ENCODE measurements around the gene NR1H2.

NR1H2 gene

GRCh38 chr19:50377051-50377461 is 799 bp downstream of the NR1H2 start:
- TF ChIP-seq CREB5 (CRISPR knock-in tag; IDR thresholded peaks at IDR 0.05; ENCODE audit: low read depth) (no peak), OSR1 (CRISPR knock-in tag; IDR thresholded peaks at IDR 0.05) (no peak), POU6F1 (CRISPR knock-in tag; IDR thresholded peaks at IDR 0.05; ENCODE audit: borderline replicate concordance, low read depth) (no peak), ESRRG (CRISPR knock-in tag; IDR thresholded peaks at IDR 0.05) (no peak), GLIS3 (CRISPR knock-in tag; IDR thresholded peaks at IDR 0.05) (no peak), PPARA (CRISPR knock-in tag; IDR thresholded peaks at IDR 0.05; ENCODE audit: borderline replicate concordance) (no peak), ZFP30 (CRISPR knock-in tag; IDR thresholded peaks at IDR 0.05) (no peak), ISL1 (CRISPR knock-in tag; IDR thresholded peaks at IDR 0.05) (no peak), TCF4 (CRISPR knock-in tag; IDR thresholded peaks at IDR 0.05; ENCODE audit: borderline replicate concordance) (no peak), ZNF8 (CRISPR knock-in tag; IDR thresholded peaks at IDR 0.05) (no peak), ZFP3 (CRISPR knock-in tag; IDR thresholded peaks at IDR 0.05) (no peak)
- peak; percentile 34 for ATAC-seq

GRCh38 chr19:50377517-50377916 is 1.3 kb downstream of the NR1H2 start:
- no peak for ATAC-seq
- TF ChIP-seq POU6F1 (CRISPR knock-in tag; IDR thresholded peaks at IDR 0.05; ENCODE audit: borderline replicate concordance, low read depth): no peak

GRCh38 chr19:50378169-50378862 is 2.1 kb downstream of the NR1H2 start:
- TF ChIP-seq ISL1 (CRISPR knock-in tag; IDR thresholded peaks at IDR 0.05) (no peak), TCF4 (CRISPR knock-in tag; IDR thresholded peaks at IDR 0.05; ENCODE audit: borderline replicate concordance) (no peak), ZNF8 (CRISPR knock-in tag; IDR thresholded peaks at IDR 0.05) (no peak), SNAI2 (CRISPR knock-in tag; IDR thresholded peaks at IDR 0.05) (no peak), PATZ1 (CRISPR knock-in tag; IDR thresholded peaks at IDR 0.05; ENCODE audit: borderline replicate concordance) (no peak), TOX (CRISPR knock-in tag; IDR thresholded peaks at IDR 0.05; ENCODE audit: borderline replicate concordance) (no peak), POU6F1 (CRISPR knock-in tag; IDR thresholded peaks at IDR 0.05; ENCODE audit: borderline replicate concordance, low read depth) (no peak)
- ATAC-seq: no peak

- ATAC-seq: no peak
- TF ChIP-seq TCF4 (CRISPR knock-in tag; IDR thresholded peaks at IDR 0.05; ENCODE audit: borderline replicate concordance): no peak
- no peak for TF ChIP-seq CREB5 (CRISPR knock-in tag; IDR thresholded peaks at IDR 0.05; ENCODE audit: low read depth)
- TF ChIP-seq ZFP3 (CRISPR knock-in tag; IDR thresholded peaks at IDR 0.05): no peak
- TF ChIP-seq GLIS3 (CRISPR knock-in tag; IDR thresholded peaks at IDR 0.05): no peak
- TF ChIP-seq CSRNP3 (CRISPR knock-in tag; IDR thresholded peaks at IDR 0.05): no peak
- TF ChIP-seq TSHZ2 (CRISPR knock-in tag; IDR thresholded peaks at IDR 0.05): no peak
- TF ChIP-seq ARNTL (CRISPR knock-in tag; IDR thresholded peaks at IDR 0.05; ENCODE audit: borderline replicate concordance, low read depth): no peak
- no peak for TF ChIP-seq OSR1 (CRISPR knock-in tag; IDR thresholded peaks at IDR 0.05)
- TF ChIP-seq ESRRG (CRISPR knock-in tag; IDR thresholded peaks at IDR 0.05): no peak
- TF ChIP-seq CSDC2 (CRISPR knock-in tag; IDR thresholded peaks at IDR 0.05): no peak
- TF ChIP-seq ZNF565 (CRISPR knock-in tag; conservative IDR thresholded peaks at IDR 0.05; ENCODE audit: low read depth): no peak
Observed at GRCh38 chr19:50378863-50379236, 2.6 kb downstream of the NR1H2 start.

All from SK-N-SH treated with all-trans-retinoic acid at 6 μM for 48 hours (cell line).